ENCODE data around the gene ANXA11. TPM values are rescaled to one million over a fixed set of nuclear protein-coding genes. Genes with fewer than 3 reads are reported as not detected.

Gene ANXA11
- total and polyA plus RNA-seq, 9 of the 15 experiments (the other 6 are each of a cell fraction or from before 2014, with no cell fraction given): 43.6 to 212 (median 109) TPM

GRCh38 chr10:80202934-80203834 lies 2.2 kb downstream of the ANXA11 start (continued):
- TF ChIP-seq ARID4B (CRISPR knock-in tag; IDR thresholded peaks at IDR 0.05): peak; percentile 62
- TF ChIP-seq RHOXF2B (CRISPR knock-in tag; conservative IDR thresholded peaks at IDR 0.05): no peak
- no peak for TF ChIP-seq ZNF561 (CRISPR knock-in tag; conservative IDR thresholded peaks at IDR 0.05)
- TF ChIP-seq TEAD4 (IDR thresholded peaks at IDR 0.05; ENCODE audit: low read length): peak; percentile 34; the same call in 1 of the 2 replicates
- no peak for TF ChIP-seq TEAD4 (CRISPR knock-in tag; IDR thresholded peaks at IDR 0.05; ENCODE audit: borderline replicate concordance)
- no peak for TF ChIP-seq BCLAF1 (IDR thresholded peaks at IDR 0.05; ENCODE audit: borderline replicate concordance in 1 of 2, control insufficient read depth in 1 of 2, low read depth in 2 of 2, low read length in 1 of 2)
- TF ChIP-seq ATF2 (CRISPR knock-in tag; IDR thresholded peaks at IDR 0.05): no peak
- peak; percentile 57 for TF ChIP-seq SNIP1 (IDR thresholded peaks at IDR 0.05; ENCODE audit: low read depth)
- TF ChIP-seq RREB1 (CRISPR knock-in tag; IDR thresholded peaks at IDR 0.05): no peak
- TF ChIP-seq DIDO1 (tag; IDR thresholded peaks at IDR 0.05; ENCODE audit: low read depth): 0 out of 2 replicates have a peak, but pooled peaks have one; percentile 74
- no peak for TF ChIP-seq NFIX (CRISPR knock-in tag; IDR thresholded peaks at IDR 0.05; ENCODE audit: low read depth)

All from K562 (cell line).